H1 (cell line): ENCODE data around the gene PDE1C. TPM values are rescaled to one million over a fixed set of nuclear protein-coding genes. Genes with fewer than 3 reads are reported as not detected.

Experiments used
- polyA plus RNA-seq, 7 experiments: library from polyadenylated mRNA; depleted of rRNA in 3 of 7; stranded (reverse) in 5 of 7; unstranded in 2 of 7; fragments of >200 nt in 5 of 7; fragments of 200-250 nt in 2 of 7; gene quantifications; 1 replicate in 5 of 7; 2 replicates in 1 of 7; 4 replicates in 1 of 7; pipeline versions ENCODE4 v1.2.1 to v1.2.3, GENCODE V29; 2011 to 2013; ENCODE audit warnings: missing spikeins in 2 of 7, mixed read lengths in 2 of 7
- total RNA-seq: library from RNA; stranded (reverse); fragmentation: NEBNext Ultra II Directional; extraction: Animal tissue kit (Norgen Biotek cat#: 25700); gene quantifications from 2 replicates; pipeline ENCODE4 v1.2.1, GENCODE V29; 2021
- TF ChIP-seq, protein P1 (sequence below): fragments of 300-600 bp; sonication (generic); IDR thresholded peaks from 2 replicates; pipeline ENCODE4 v1.7.1; 2012; ENCODE audit warnings: low read length, moderate library complexity, mild to moderate bottlenecking, inconsistent platforms; ENCODE audit not compliant: insufficient replicate concordance

The PDE1C gene
- total and polyA plus RNA-seq, 2 of the 8 experiments (the other 6 are each of a cell fraction or from before 2014, with no cell fraction given) = 0.11 to 1.1 TPM

DNA sequence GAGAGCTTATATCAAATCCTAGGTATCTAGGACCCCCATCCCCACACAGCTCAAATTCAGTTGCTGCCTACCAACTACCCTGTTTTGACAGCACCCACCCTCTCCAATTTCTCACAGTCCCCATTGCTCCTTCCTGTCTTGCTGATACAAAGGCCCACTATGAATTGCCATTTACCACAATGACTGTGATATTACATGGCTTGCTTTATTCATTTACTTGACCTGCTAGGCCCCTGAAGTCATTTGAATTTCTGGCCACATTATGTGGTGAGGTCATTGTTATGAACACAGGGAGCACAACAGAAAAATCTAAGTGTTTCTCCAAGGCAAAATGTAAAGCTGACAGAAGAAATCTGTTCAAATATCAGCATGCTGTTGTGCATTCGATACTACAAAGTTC lies 281.8 kb downstream of the PDE1C start (continued):
- TF ChIP-seq, protein P1, sequence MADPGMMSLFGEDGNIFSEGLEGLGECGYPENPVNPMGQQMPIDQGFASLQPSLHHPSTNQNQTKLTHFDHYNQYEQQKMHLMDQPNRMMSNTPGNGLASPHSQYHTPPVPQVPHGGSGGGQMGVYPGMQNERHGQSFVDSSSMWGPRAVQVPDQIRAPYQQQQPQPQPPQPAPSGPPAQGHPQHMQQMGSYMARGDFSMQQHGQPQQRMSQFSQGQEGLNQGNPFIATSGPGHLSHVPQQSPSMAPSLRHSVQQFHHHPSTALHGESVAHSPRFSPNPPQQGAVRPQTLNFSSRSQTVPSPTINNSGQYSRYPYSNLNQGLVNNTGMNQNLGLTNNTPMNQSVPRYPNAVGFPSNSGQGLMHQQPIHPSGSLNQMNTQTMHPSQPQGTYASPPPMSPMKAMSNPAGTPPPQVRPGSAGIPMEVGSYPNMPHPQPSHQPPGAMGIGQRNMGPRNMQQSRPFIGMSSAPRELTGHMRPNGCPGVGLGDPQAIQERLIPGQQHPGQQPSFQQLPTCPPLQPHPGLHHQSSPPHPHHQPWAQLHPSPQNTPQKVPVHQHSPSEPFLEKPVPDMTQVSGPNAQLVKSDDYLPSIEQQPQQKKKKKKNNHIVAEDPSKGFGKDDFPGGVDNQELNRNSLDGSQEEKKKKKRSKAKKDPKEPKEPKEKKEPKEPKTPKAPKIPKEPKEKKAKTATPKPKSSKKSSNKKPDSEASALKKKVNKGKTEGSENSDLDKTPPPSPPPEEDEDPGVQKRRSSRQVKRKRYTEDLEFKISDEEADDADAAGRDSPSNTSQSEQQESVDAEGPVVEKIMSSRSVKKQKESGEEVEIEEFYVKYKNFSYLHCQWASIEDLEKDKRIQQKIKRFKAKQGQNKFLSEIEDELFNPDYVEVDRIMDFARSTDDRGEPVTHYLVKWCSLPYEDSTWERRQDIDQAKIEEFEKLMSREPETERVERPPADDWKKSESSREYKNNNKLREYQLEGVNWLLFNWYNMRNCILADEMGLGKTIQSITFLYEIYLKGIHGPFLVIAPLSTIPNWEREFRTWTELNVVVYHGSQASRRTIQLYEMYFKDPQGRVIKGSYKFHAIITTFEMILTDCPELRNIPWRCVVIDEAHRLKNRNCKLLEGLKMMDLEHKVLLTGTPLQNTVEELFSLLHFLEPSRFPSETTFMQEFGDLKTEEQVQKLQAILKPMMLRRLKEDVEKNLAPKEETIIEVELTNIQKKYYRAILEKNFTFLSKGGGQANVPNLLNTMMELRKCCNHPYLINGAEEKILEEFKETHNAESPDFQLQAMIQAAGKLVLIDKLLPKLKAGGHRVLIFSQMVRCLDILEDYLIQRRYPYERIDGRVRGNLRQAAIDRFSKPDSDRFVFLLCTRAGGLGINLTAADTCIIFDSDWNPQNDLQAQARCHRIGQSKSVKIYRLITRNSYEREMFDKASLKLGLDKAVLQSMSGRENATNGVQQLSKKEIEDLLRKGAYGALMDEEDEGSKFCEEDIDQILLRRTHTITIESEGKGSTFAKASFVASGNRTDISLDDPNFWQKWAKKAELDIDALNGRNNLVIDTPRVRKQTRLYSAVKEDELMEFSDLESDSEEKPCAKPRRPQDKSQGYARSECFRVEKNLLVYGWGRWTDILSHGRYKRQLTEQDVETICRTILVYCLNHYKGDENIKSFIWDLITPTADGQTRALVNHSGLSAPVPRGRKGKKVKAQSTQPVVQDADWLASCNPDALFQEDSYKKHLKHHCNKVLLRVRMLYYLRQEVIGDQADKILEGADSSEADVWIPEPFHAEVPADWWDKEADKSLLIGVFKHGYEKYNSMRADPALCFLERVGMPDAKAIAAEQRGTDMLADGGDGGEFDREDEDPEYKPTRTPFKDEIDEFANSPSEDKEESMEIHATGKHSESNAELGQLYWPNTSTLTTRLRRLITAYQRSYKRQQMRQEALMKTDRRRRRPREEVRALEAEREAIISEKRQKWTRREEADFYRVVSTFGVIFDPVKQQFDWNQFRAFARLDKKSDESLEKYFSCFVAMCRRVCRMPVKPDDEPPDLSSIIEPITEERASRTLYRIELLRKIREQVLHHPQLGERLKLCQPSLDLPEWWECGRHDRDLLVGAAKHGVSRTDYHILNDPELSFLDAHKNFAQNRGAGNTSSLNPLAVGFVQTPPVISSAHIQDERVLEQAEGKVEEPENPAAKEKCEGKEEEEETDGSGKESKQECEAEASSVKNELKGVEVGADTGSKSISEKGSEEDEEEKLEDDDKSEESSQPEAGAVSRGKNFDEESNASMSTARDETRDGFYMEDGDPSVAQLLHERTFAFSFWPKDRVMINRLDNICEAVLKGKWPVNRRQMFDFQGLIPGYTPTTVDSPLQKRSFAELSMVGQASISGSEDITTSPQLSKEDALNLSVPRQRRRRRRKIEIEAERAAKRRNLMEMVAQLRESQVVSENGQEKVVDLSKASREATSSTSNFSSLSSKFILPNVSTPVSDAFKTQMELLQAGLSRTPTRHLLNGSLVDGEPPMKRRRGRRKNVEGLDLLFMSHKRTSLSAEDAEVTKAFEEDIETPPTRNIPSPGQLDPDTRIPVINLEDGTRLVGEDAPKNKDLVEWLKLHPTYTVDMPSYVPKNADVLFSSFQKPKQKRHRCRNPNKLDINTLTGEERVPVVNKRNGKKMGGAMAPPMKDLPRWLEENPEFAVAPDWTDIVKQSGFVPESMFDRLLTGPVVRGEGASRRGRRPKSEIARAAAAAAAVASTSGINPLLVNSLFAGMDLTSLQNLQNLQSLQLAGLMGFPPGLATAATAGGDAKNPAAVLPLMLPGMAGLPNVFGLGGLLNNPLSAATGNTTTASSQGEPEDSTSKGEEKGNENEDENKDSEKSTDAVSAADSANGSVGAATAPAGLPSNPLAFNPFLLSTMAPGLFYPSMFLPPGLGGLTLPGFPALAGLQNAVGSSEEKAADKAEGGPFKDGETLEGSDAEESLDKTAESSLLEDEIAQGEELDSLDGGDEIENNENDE = no peak
- TF ChIP-seq, all 59 proteins: peak for 0
